ENCODE measurements around the gene GABBR2.

Gene GABBR2

DNA sequence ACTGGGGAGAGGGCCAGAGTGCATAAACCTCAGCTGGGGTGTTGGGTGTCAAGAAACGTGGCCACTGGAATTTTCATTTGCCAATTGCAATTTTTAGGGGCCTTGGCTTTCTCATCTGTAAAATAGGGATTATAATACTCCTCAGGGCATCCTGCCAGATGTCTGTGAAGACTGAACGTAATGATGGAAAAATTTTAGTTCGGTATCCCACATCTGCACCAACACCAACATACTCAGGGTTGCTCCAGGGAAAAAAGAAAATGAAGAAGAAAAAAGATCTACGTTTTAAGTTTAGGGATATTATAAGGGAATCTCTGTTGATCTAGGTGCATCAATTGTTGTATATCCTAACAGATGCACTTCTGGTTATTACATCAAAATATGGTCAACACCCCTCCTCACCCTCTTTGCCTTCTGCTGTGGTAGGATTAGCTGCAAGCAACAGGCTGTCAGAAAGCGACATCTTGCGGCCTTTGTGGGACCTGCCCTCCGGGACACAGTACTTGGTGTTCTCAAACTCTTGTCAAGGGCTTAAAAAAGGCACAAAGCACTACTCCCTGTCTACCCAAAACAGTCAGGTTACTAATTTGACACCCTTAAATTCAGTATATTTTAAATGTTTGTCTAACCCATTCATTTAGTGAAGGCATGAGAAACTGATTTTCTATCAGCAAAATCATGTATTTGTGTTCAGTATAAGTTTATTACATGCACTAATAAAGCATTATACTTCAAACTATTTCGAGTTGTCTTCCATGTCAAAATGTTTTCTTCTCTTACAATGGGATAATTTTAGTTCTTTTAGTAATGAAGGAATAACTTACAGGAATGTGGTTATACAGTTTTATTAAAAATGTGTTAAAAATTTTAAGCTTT, 445.0 kb downstream of the GABBR2 start:
- Histone ChIP-seq H3F3A (ENCODE audit: control insufficient read depth, insufficient read depth) (no peaks in the 10 kb centered on the region), H3K9me3 (ENCODE audit: control insufficient read depth, insufficient read depth, low read length) (no peaks in the 10 kb centered on the region), H3K79me2 (ENCODE audit: control insufficient read depth, low read length) (no peaks in the 10 kb centered on the region), H3K4me2 (ENCODE audit: low read length) (no peak overlapping the region), H3K27ac (ENCODE audit: low read depth, low read length) (no peak overlapping the region), H3K9me2 (replicated peaks; ENCODE audit: control insufficient read depth, low read length) (no peaks in the 10 kb centered on the region), H3K27me3 (ENCODE audit: control insufficient read depth, low read length) (peaks cover 3% of the 10 kb centered on the region; the same call in 1 of the 2 replicates), H3K4me1 (ENCODE audit: control insufficient read depth, low read length) (no peaks in the 10 kb centered on the region), H3K4me3 (ENCODE audit: low read length) (no peak overlapping the region), H4K20me1 (ENCODE audit: control insufficient read depth, insufficient read depth, low read depth, low read length) (no peaks in the 10 kb centered on the region), H3K36me3 (ENCODE audit: control insufficient read depth, low read length) (no peaks in the 10 kb centered on the region)
- TF ChIP-seq, protein P1, sequence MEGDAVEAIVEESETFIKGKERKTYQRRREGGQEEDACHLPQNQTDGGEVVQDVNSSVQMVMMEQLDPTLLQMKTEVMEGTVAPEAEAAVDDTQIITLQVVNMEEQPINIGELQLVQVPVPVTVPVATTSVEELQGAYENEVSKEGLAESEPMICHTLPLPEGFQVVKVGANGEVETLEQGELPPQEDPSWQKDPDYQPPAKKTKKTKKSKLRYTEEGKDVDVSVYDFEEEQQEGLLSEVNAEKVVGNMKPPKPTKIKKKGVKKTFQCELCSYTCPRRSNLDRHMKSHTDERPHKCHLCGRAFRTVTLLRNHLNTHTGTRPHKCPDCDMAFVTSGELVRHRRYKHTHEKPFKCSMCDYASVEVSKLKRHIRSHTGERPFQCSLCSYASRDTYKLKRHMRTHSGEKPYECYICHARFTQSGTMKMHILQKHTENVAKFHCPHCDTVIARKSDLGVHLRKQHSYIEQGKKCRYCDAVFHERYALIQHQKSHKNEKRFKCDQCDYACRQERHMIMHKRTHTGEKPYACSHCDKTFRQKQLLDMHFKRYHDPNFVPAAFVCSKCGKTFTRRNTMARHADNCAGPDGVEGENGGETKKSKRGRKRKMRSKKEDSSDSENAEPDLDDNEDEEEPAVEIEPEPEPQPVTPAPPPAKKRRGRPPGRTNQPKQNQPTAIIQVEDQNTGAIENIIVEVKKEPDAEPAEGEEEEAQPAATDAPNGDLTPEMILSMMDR (IDR thresholded peaks at IDR 0.05; ENCODE audit: low read depth, low read length, poor library complexity, severe bottlenecking): peak; percentile 93
- TF ChIP-seq EZH2phosphoT487 (IDR thresholded peaks at IDR 0.05; ENCODE audit: borderline replicate concordance, low read length): no peak

DNA sequence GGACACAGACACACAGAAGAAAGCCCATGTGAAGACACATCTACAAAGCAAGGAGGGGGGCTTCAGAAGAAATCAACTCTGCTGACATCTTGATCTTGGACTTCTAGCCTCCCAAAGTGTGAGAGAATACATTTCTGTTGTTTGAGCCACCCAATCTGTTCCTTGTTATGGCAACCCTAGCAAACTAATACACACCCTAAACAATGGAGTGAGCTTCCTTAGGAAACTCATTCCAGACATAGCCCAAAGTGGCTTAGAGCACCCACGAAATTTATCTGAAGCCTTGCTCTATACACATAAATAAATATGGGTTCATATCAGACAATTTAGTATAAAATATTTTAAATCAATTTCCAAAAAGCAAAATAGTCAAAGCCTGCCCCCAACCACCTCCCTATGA, 445.7 kb downstream of the GABBR2 start:
- Histone ChIP-seq H3K9me3 (ENCODE audit: control insufficient read depth, insufficient read depth, low read length) (no peaks in the 10 kb centered on the region), H3K4me1 (ENCODE audit: control insufficient read depth, low read length) (no peaks in the 10 kb centered on the region), H4K20me1 (ENCODE audit: control insufficient read depth, insufficient read depth, low read depth, low read length) (no peaks in the 10 kb centered on the region), H3K36me3 (ENCODE audit: control insufficient read depth, low read length) (no peaks in the 10 kb centered on the region), H3K9me2 (replicated peaks; ENCODE audit: control insufficient read depth, low read length) (no peaks in the 10 kb centered on the region), H3K4me3 (ENCODE audit: low read length) (no peak overlapping the region), H3K4me2 (ENCODE audit: low read length) (no peak overlapping the region), H3K27me3 (ENCODE audit: control insufficient read depth, low read length) (peaks cover 3% of the 10 kb centered on the region; the same call in 1 of the 2 replicates), H3K27ac (ENCODE audit: low read depth, low read length) (no peak overlapping the region), H3K79me2 (ENCODE audit: control insufficient read depth, low read length) (no peaks in the 10 kb centered on the region), H3F3A (ENCODE audit: control insufficient read depth, insufficient read depth) (no peaks in the 10 kb centered on the region)
- TF ChIP-seq, protein P1 (IDR thresholded peaks at IDR 0.05; ENCODE audit: low read depth, low read length, poor library complexity, severe bottlenecking): no peak
- no peak for TF ChIP-seq EZH2phosphoT487 (IDR thresholded peaks at IDR 0.05; ENCODE audit: borderline replicate concordance, low read length)

DNA sequence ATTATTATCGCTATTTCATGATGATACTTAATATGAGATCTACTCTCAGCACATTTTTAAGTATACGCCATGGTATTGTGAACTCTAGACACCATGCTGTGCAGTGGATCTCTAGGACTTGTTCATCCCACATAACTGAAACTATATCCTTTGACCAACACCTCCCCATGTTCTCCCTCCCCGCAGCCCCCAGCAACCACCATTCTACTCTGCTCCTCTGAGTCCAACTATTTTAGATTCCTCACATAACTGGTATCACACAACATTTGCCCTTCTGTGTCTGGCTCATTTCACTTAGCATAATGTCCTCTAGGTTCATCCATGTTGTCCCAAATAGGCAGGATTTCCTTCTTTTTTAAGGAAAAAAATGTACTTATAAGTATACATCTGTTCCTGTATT, 446.7 kb downstream of the GABBR2 start:
- Histone ChIP-seq H3K4me3 (ENCODE audit: low read length) (no peak overlapping the region), H3K79me2 (ENCODE audit: control insufficient read depth, low read length) (no peaks in the 10 kb centered on the region), H3F3A (ENCODE audit: control insufficient read depth, insufficient read depth) (0 out of 2 replicates have a peak, but pooled peaks cover 1% of the 10 kb centered on the region), H3K4me1 (ENCODE audit: control insufficient read depth, low read length) (peaks cover 1% of the 10 kb centered on the region; the same call in 1 of the 2 replicates), H3K9me2 (replicated peaks; ENCODE audit: control insufficient read depth, low read length) (no peaks in the 10 kb centered on the region), H3K4me2 (ENCODE audit: low read length) (no peak overlapping the region), H3K27ac (ENCODE audit: low read depth, low read length) (no peak overlapping the region), H3K36me3 (ENCODE audit: control insufficient read depth, low read length) (no peaks in the 10 kb centered on the region), H4K20me1 (ENCODE audit: control insufficient read depth, insufficient read depth, low read depth, low read length) (no peaks in the 10 kb centered on the region), H3K9me3 (ENCODE audit: control insufficient read depth, insufficient read depth, low read length) (no peaks in the 10 kb centered on the region), H3K27me3 (ENCODE audit: control insufficient read depth, low read length) (peaks cover 3% of the 10 kb centered on the region; the same call in 1 of the 2 replicates)
- no peak for TF ChIP-seq EZH2phosphoT487 (IDR thresholded peaks at IDR 0.05; ENCODE audit: borderline replicate concordance, low read length)

DNA sequence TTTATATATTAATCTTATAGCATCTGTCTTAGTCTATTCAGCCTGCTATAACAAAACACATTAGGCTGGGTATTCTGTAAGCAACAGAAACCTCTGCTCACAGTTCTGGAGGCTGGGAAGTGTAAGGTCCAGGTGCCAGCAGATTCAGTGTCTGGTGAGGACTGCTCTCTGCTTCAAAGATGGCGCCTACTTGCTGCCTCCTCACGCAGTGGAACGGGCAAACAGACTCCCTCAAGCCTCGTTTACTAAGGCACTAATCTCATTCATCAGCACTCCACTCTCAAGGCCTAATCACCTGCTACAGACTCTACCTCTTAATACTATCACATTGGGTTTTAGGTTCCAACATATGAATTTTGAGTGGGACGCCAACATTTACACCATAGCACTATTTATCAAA, 448.1 kb downstream of the GABBR2 start:
- Histone ChIP-seq H3K27ac (ENCODE audit: low read depth, low read length) (no peak overlapping the region), H3K36me3 (ENCODE audit: control insufficient read depth, low read length) (no peaks in the 10 kb centered on the region), H3K27me3 (ENCODE audit: control insufficient read depth, low read length) (peaks cover 3% of the 10 kb centered on the region; the same call in 1 of the 2 replicates), H3K4me1 (ENCODE audit: control insufficient read depth, low read length) (peaks cover 7% of the 10 kb centered on the region), H3K4me3 (ENCODE audit: low read length) (no peak overlapping the region), H3K9me3 (ENCODE audit: control insufficient read depth, insufficient read depth, low read length) (no peaks in the 10 kb centered on the region), H3F3A (ENCODE audit: control insufficient read depth, insufficient read depth) (peaks cover 10% of the 10 kb centered on the region), H3K79me2 (ENCODE audit: control insufficient read depth, low read length) (no peaks in the 10 kb centered on the region), H3K4me2 (ENCODE audit: low read length) (no peak overlapping the region), H3K9me2 (replicated peaks; ENCODE audit: control insufficient read depth, low read length) (no peaks in the 10 kb centered on the region), H4K20me1 (ENCODE audit: control insufficient read depth, insufficient read depth, low read depth, low read length) (no peaks in the 10 kb centered on the region)
- no peak for TF ChIP-seq EZH2phosphoT487 (IDR thresholded peaks at IDR 0.05; ENCODE audit: borderline replicate concordance, low read length)
- TF ChIP-seq, protein P1 (IDR thresholded peaks at IDR 0.05; ENCODE audit: low read depth, low read length, poor library complexity, severe bottlenecking): no peak
